ENCODE data around the gene MPC1. TPM values are rescaled to one million over a fixed set of nuclear protein-coding genes. Genes with fewer than 3 reads are reported as not detected.
A peak's percentile ranks its signal among the peaks of the same experiment; 100 is the strongest.
"Not testable (repeated sequence)": the region's sequence is repeated elsewhere in the genome, so short reads cannot be mapped to it uniquely, and the experiment has no call there.

Gene MPC1
- total RNA-seq, 4 donors from 2014 or later: 33.4 to 99.4 (median 58.8) TPM

DNA sequence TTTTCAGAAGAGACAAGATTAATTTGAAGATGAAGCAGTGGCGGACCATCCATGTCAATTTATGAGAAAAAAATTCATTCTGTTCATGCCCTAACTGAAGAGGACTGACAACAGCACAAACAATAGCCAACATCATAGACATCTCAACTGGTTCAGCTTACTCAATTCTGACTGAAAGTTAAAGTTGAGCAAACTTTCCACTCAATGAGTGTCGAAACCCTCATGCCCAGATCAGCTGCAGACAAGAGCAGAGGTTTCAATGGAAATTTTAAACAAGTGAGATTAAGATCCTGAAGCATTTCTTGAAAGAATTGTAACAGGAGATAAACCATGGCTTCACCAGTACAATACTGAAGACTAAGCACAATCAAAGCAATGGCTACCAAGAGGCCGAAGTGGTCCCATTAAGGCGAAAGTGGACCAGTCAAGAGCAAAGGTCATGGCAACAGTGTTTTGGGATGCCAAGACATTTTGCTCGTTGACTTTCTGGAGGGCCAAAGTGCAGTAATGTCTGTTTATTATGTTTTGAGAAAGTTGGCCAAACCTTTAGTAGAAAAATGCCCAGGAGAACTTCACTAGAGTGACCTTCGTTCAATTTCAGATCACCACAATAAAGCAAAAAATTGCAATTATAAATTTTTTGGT, 34.3 kb downstream of the MPC1 start:
- TF ChIP-seq, protein P1, sequence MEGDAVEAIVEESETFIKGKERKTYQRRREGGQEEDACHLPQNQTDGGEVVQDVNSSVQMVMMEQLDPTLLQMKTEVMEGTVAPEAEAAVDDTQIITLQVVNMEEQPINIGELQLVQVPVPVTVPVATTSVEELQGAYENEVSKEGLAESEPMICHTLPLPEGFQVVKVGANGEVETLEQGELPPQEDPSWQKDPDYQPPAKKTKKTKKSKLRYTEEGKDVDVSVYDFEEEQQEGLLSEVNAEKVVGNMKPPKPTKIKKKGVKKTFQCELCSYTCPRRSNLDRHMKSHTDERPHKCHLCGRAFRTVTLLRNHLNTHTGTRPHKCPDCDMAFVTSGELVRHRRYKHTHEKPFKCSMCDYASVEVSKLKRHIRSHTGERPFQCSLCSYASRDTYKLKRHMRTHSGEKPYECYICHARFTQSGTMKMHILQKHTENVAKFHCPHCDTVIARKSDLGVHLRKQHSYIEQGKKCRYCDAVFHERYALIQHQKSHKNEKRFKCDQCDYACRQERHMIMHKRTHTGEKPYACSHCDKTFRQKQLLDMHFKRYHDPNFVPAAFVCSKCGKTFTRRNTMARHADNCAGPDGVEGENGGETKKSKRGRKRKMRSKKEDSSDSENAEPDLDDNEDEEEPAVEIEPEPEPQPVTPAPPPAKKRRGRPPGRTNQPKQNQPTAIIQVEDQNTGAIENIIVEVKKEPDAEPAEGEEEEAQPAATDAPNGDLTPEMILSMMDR (IDR thresholded peaks at IDR 0.05): no peak
- ATAC-seq (ENCODE audit: low FRiP score) (no peak), DNase-seq (ENCODE audit: low spot score) (no peak)

DNA sequence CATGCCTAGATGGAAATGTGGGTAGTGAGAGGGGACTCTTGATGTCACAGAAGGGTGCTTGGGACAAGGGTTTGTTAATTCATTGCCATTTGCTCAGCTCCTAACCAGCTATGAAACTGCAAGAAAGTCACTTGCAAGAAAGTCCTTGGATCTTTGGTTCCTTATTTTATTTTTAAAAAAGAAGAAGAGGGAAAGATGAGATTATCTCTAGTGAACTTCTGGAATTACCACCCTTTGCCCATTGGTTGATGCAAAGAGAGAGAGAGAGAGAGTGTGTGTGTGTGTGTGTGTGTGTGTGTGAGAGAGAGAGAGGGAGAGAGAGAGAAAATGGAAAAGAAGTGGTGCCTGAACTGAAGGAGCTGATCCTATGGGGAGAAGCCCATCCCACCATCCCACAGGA, 35.8 kb downstream of the MPC1 start:
- TF ChIP-seq, protein P1 (IDR thresholded peaks at IDR 0.05): no peak
- DNase-seq (ENCODE audit: low spot score) (no peak), ATAC-seq (ENCODE audit: low FRiP score) (no peak)

DNA sequence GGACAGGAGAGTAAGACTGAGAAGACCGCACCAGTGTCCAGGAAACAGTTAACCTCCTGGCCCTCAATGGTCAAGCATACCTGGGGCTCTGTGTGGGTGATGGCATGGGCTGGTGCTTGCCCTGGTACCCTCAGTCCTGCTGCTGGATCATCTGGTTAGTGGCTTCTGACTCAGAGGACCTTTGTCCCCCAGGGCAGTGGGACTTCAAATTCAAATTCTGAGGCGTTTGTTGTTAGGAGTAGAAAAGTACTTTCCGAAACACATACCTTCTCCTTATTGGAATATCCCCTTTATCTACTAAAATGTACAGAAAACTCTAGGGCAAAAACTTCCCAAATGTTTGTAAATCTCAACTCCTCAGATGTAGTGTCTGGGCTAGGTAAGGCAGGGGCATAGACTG, 36.3 kb downstream of the MPC1 start:
- TF ChIP-seq, protein P1 (IDR thresholded peaks at IDR 0.05): no peak
- no peak for ATAC-seq (ENCODE audit: low FRiP score)
- no peak for DNase-seq (ENCODE audit: low spot score)

GRCh38 chr6:166345672-166346071, 37.1 kb downstream of the MPC1 start:
- not testable (repeated sequence) for DNase-seq (ENCODE audit: low spot score)

DNA sequence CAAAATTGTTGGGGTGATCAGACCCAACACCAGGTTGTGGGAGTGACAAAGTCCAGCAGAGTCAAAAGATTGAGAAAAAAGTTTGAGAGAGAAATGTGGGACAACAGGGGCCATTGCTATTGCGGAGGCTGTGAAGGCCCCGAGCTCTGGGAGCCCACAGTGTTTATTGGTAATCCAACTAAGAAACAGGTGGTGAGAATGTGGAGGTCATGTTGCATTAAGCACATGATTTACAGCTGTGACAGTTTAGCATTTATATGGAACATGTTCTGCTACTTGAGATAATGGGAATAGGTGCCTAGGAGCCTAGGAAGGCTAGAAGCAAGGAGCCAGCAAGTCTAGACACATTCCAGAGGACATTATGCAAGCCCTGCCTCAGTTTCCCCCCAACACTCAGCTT, 37.8 kb downstream of the MPC1 start:
- ATAC-seq (ENCODE audit: low FRiP score); DNase-seq (ENCODE audit: low spot score): not testable (repeated sequence)

More at GRCh38 chr6:166345672-166346071, 37.1 kb downstream of the MPC1 start:
- ATAC-seq (ENCODE audit: low FRiP score): not testable (repeated sequence)

- ATAC-seq (ENCODE audit: low FRiP score): no peak
- DNase-seq (ENCODE audit: low spot score): no peak
- TF ChIP-seq, protein P1 (IDR thresholded peaks at IDR 0.05): no peak
Measured at GRCh38 chr6:166344240-166344639, 38.5 kb downstream of the MPC1 start.

- TF ChIP-seq, protein P1 (IDR thresholded peaks at IDR 0.05): no peak
- ATAC-seq (ENCODE audit: low FRiP score) (no peak), DNase-seq (ENCODE audit: low spot score) (no peak)
Measured at GRCh38 chr6:166343150-166343487, 39.6 kb downstream of the MPC1 start.

DNA sequence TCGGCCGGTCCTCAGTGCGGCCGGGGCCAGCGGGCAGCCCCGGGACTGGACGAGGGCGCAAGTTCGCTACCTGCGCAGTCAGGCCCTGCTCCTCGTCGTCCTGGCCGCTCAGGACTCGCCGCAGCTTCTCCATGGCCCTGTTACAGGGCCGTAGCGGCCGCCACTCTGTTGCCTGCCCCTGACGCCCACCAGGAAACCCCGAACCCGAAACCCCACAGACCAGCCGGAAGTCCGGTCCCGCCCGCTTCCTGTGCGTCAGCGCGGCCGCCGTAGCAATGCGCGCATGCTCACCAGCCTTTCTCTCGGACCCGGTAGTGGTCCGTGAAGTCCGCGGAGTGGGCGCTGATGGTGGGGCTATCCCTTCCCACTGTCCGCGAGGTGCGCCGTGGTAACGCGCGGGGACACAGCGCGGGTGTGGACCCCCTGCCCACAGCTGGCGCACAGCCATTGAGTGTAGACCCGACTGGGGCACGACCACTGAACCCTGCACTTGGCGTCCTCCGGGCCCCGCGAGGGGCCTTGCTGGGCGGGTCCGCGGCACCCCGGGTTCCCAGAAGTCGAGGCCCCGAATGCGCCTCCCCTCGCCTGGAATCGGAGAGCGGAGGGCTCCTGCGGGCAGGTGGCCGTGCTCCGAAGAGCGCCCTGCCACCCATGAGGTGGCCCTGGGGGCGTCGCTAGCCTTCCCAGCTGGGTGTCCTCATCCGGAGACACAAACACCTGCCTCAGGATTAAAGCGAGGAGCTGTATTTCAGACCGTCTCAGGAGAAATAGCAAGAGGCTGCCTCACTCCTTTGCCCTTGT, 40.2 kb downstream of the MPC1 start, which contains the start of gene SFT2D1:
Gene SFT2D1, minus strand, starts transcription at position 197 of the 801 bp plus-strand sequence. Its CDS starts 64 bp downstream, at position 133.
- TF ChIP-seq, protein P1 (IDR thresholded peaks at IDR 0.05): no peak
- peak; percentile 72 for DNase-seq (ENCODE audit: low spot score)
- ATAC-seq (ENCODE audit: low FRiP score): peak; percentile 98

Data from omental fat pad (tissue), 4 donors.